GM19240 (cell line): ENCODE results near the gene ZNF444.
"Not testable (repeated sequence)": the region's sequence is repeated elsewhere in the genome, so short reads cannot be mapped to it uniquely, and the experiment has no call there.

Experiments
- DNase-seq: peaks from one replicate; pipeline ENCODE4 v3.0.0; 2011; ENCODE audit warnings: low spot score; ENCODE audit not compliant: insufficient read length

Gene ZNF444

GRCh38 chr19:56175861-56176307 is 34.8 kb downstream of the ZNF444 start, which contains the start of gene GALP:
TSS of gene GALP (plus strand) at chr19:56176008. CDS start at chr19:56177109, 1,101 bp downstream.
- DNase-seq = not testable (repeated sequence)

GRCh38 chr19:56176310-56176709 is 35.2 kb downstream of the ZNF444 start:
- not testable (repeated sequence) for DNase-seq

- DNase-seq = no peak
Observed at GRCh38 chr19:56176881-56177280, 35.8 kb downstream of the ZNF444 start.

- DNase-seq = no peak
Observed at GRCh38 chr19:56177564-56178243, 36.6 kb downstream of the ZNF444 start.

- no peak for DNase-seq
Observed at GRCh38 chr19:56189785-56190184, 48.7 kb downstream of the ZNF444 start.

GRCh38 chr19:56191115-56191514 is 50.0 kb downstream of the ZNF444 start:
- DNase-seq = no peak

- no peak for DNase-seq
Observed at GRCh38 chr19:56191711-56192110, 50.6 kb downstream of the ZNF444 start.

- DNase-seq = no peak
Observed at GRCh38 chr19:56193981-56194640, 53.0 kb downstream of the ZNF444 start.

- DNase-seq = not testable (repeated sequence)
Observed at GRCh38 chr19:56197646-56198045, 56.6 kb downstream of the ZNF444 start, which contains the start of gene ZSCAN5B. TSS of gene ZSCAN5B (minus strand) at chr19:56197783. CDS start at chr19:56193052, 4,731 bp downstream.

- no peak for DNase-seq
Observed at GRCh38 chr19:56199687-56200086, 58.6 kb downstream of the ZNF444 start.

- no peak for DNase-seq
Observed at GRCh38 chr19:56201973-56202372, 60.9 kb downstream of the ZNF444 start, which contains the start of gene ZSCAN5C. TSS of gene ZSCAN5C (plus strand) at chr19:56202273. CDS start at chr19:56205914, 3,641 bp downstream.

GRCh38 chr19:56207581-56207980 is 66.5 kb downstream of the ZNF444 start:
- not testable (repeated sequence) for DNase-seq

- DNase-seq = no peak
Observed at GRCh38 chr19:56209091-56209490, 68.0 kb downstream of the ZNF444 start.

- not testable (repeated sequence) for DNase-seq
Observed at GRCh38 chr19:56210036-56210435, 68.9 kb downstream of the ZNF444 start.
